HEK293T (cell line): ENCODE results near the gene GTF3C6.

Source experiments
- CTCF ChIA-PET: fragments of 350-600 bp; formaldehyde crosslinking; extraction: SDS; loops from one replicate; lab custom pipeline; 2021; ENCODE audit warnings: antibody characterized with exemption, inconsistent platforms; lab: Yijun Ruan, JAX
- POLR2A ChIA-PET: fragments of 350-600 bp; formaldehyde crosslinking; extraction: SDS; loops from one replicate; lab custom pipeline; 2020; ENCODE audit warnings: antibody characterized with exemption, inconsistent platforms; lab: Yijun Ruan, JAX
- DNase-seq: peaks from one replicate; pipeline ENCODE4 v3.0.0; 2012; ENCODE audit warnings: mixed read lengths; ENCODE audit errors: extremely low spot score
- ARNT ChIP-seq: fragments of 450-650 bp; IDR thresholded peaks from 2 replicates; pipeline ENCODE4 v1.6.1; 2017; ENCODE audit warnings: mild to moderate bottlenecking
- BHLHE40 ChIP-seq: fragments of 450-650 bp; IDR thresholded peaks from 2 replicates; pipeline ENCODE4 v1.6.1; 2016; ENCODE audit warnings: mild to moderate bottlenecking, moderate library complexity, borderline replicate concordance
- CTBP1 ChIP-seq: fragments of 450-650 bp; IDR thresholded peaks from 2 replicates; pipeline ENCODE4 v1.6.1; 2016; ENCODE audit warnings: borderline replicate concordance
- ELF4 ChIP-seq: fragments of 450-650 bp; IDR thresholded peaks from 2 replicates; pipeline ENCODE4 v1.6.1; 2017; ENCODE audit warnings: antibody characterized with exemption
- FOXA1 ChIP-seq: fragments of 450-650 bp; IDR thresholded peaks from 2 replicates; pipeline ENCODE4 v1.6.1; 2016; ENCODE audit warnings: mild to moderate bottlenecking
- FOXK2 ChIP-seq: fragments of 450-650 bp; IDR thresholded peaks from 2 replicates; pipeline ENCODE4 v1.6.1; 2016; ENCODE audit warnings: mild to moderate bottlenecking
- FOXM1 ChIP-seq: fragments of 450-650 bp; IDR thresholded peaks from 2 replicates; pipeline ENCODE4 v1.6.1; 2017; ENCODE audit warnings: mild to moderate bottlenecking, borderline replicate concordance
- HDGF ChIP-seq: fragments of 450-650 bp; IDR thresholded peaks from 2 replicates; pipeline ENCODE4 v1.6.1; 2017; ENCODE audit warnings: antibody characterized with exemption, borderline replicate concordance
- L3MBTL2 ChIP-seq: fragments of 450-650 bp; conservative IDR thresholded peaks from 2 replicates; pipeline ENCODE4 v1.6.1; 2016; ENCODE audit warnings: mild to moderate bottlenecking
- LEF1 ChIP-seq: fragments of 450-650 bp; IDR thresholded peaks from 2 replicates; pipeline ENCODE4 v1.6.1; 2017; ENCODE audit warnings: mild to moderate bottlenecking, borderline replicate concordance
- NFRKB ChIP-seq: fragments of 450-650 bp; IDR thresholded peaks from 2 replicates; pipeline ENCODE4 v1.6.1; 2016; ENCODE audit warnings: mild to moderate bottlenecking, moderate library complexity
- PKNOX1 ChIP-seq: fragments of 450-650 bp; IDR thresholded peaks from 2 replicates; pipeline ENCODE4 v1.6.1; 2016
- SP1 ChIP-seq: fragments of 450-650 bp; IDR thresholded peaks from 2 replicates; pipeline ENCODE4 v1.6.1; 2017
- SUZ12 ChIP-seq: fragments of 450-650 bp; IDR thresholded peaks from 2 replicates; pipeline ENCODE4 v1.6.1; 2016; ENCODE audit warnings: mild to moderate bottlenecking
- TARDBP ChIP-seq: fragments of 450-650 bp; IDR thresholded peaks from 2 replicates; pipeline ENCODE4 v1.6.1; 2016
- ZNF384 ChIP-seq: fragments of 450-650 bp; IDR thresholded peaks from 2 replicates; pipeline ENCODE4 v1.6.1; 2016

GTF3C6 gene

GRCh38 chr6:110958329-110959192, at the start of gene GTF3C6:
Gene GTF3C6 (plus strand): TSS chr6:110958706. CDS start chr6:110958770, 64 bp downstream.
- ChIA-PET CTCF (interaction anchor here (0.6 to 1.0 kb wide), 2 partner anchors 21 to 143 kb away, joined by 3 to 5 read pairs; partner anchors contain the start of gene CDK19), POLR2A (interaction anchor here (0.5 to 2.9 kb wide), 30 partner anchors 9 to 647 kb away, joined by 3 to 30 read pairs (median 4); partner anchors contain the start of genes AMD1, CDK19, RPF2 and TRAF3IP2)
- DNase-seq = peak; percentile 92
- TF ChIP-seq FOXM1 = no peak
- peak; percentile 89 for TF ChIP-seq NFRKB
- peak; percentile 96 for TF ChIP-seq L3MBTL2
- peak; percentile 47; the same call in 1 of the 2 replicates for TF ChIP-seq ELF4
- no peak for TF ChIP-seq SUZ12

GRCh38 chr6:110930781-110931180, 27.7 kb upstream of the GTF3C6 start:
- CTCF ChIA-PET = no interaction called here
- no peak for DNase-seq
- POLR2A ChIA-PET = interaction anchor here (1.1 kb wide), 1 partner anchor 56 kb away, joined by 3 read pairs; the partner anchor contains the start of gene AMD1
- TF ChIP-seq CTBP1 (no peak), L3MBTL2 (no peak), NFRKB (no peak), PKNOX1 (no peak), BHLHE40 (no peak), SUZ12 (no peak), ARNT (no peak), FOXA1 (no peak), SP1 (no peak), TARDBP (no peak), HDGF (no peak), ELF4 (no peak), ZNF384 (no peak), FOXM1 (no peak), FOXK2 (no peak), LEF1 (no peak)

GRCh38 chr6:110933912-110934311, 24.6 kb upstream of the GTF3C6 start:
- no peak for TF ChIP-seq CTBP1
- no peak for TF ChIP-seq LEF1
- no peak for TF ChIP-seq SUZ12
- TF ChIP-seq ZNF384 = no peak
- no peak for TF ChIP-seq TARDBP
- no peak for TF ChIP-seq BHLHE40
- no peak for TF ChIP-seq SP1
- TF ChIP-seq ELF4 = no peak
- no peak for TF ChIP-seq FOXK2
- no peak for TF ChIP-seq L3MBTL2
- TF ChIP-seq NFRKB = no peak
- no peak for TF ChIP-seq FOXA1
- no peak for TF ChIP-seq PKNOX1
- no peak for TF ChIP-seq HDGF
- no peak for TF ChIP-seq ARNT
- TF ChIP-seq FOXM1 = no peak
- POLR2A ChIA-PET = no interaction called here
- no peak for DNase-seq
- CTCF ChIA-PET = interaction anchor here (1.3 kb wide), 1 partner anchor 9 kb away, joined by 3 read pairs; no protein-coding TSS in a partner anchor

DNA sequence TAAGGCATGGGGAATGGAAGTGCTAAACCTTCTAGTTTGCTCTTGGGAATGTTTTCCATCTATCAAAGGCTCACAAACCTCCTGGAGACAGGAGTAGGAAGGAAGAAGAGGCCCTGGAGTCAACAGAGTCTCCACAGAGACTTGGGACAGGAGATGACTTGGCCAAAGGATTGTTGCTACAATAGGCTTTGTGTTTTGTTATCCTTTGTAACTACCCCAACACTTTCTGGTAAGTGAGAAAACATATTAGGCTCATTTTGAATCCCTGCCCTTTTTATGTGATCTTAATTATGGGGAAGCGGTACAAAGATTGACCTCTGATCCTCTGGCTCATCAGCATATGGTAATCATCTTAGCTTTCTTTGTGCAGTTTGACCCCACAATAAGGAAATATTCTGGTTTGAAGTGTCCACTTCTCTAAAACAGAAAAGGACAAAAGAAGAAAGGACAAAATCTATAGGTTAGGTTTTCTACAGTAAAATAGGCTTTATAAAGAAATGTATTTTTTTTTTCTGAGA, 24.1 kb upstream of the GTF3C6 start:
- CTCF ChIA-PET = interaction anchor here (1.3 kb wide), 1 partner anchor 9 kb away, joined by 3 read pairs; no protein-coding TSS in a partner anchor
- no peak for DNase-seq
- no peak for TF ChIP-seq TARDBP
- POLR2A ChIA-PET = no interaction called here

DNA sequence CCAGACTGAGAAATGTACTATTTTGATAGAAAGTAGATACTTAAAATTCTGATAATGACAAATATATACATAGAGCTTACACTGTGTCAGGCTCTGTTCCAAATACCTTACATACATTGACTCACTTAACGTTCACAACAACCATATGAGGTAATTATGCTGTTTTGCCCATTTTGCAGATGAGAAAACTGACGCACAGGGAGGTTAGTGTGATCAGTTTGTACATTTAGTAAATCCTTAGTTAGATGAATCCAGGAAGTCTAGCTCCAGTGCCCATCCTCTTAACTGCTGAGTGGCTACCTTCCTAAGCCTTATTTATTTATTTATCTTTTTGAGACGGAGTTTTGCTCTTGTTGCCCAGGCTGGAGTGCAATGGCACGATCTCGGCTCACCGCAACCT, 23.3 kb upstream of the GTF3C6 start:
- POLR2A ChIA-PET = no interaction called here
- no peak for TF ChIP-seq FOXM1
- no peak for TF ChIP-seq CTBP1
- DNase-seq = no peak
- CTCF ChIA-PET = no interaction called here

- ChIA-PET POLR2A (no interaction called here), CTCF (no interaction called here)
- no peak for DNase-seq
- TF ChIP-seq FOXK2 (no peak), SP1 (no peak), ELF4 (no peak), SUZ12 (no peak), HDGF (no peak), NFRKB (no peak), LEF1 (no peak), PKNOX1 (no peak), FOXA1 (no peak), ZNF384 (no peak), ARNT (no peak), FOXM1 (no peak), L3MBTL2 (no peak), BHLHE40 (no peak), CTBP1 (no peak), TARDBP (no peak)
Observed at GRCh38 chr6:110938171-110938570, 20.3 kb upstream of the GTF3C6 start.
